MCF 10A (cell line): Measurements from ENCODE around the gene TARP.
"Not testable (repeated sequence)": the region's sequence is repeated elsewhere in the genome, so short reads cannot be mapped to it uniquely, and the experiment has no call there.

Experiments
- BruUV-seq: library from RNA; stranded (reverse); fragments of 400-500 nt; replicated peaks from 2 replicates; lab custom pipeline; 2021; lab: Mats Ljungman, UMichigan
- CTCF ChIA-PET: fragments of 300-600 bp; sonication (Branson Sonifier 250); formaldehyde crosslinking; extraction: SDS; loops from one replicate; lab custom pipeline; 2021; ENCODE audit warnings: antibody characterized with exemption, inconsistent platforms; lab: Yijun Ruan, JAX
- POLR2A ChIA-PET: fragments of 300-600, 350-650 bp; sonication (Branson Sonifier 250); formaldehyde crosslinking; extraction: SDS; loops from one replicate; lab custom pipeline; 2020; ENCODE audit warnings: antibody characterized with exemption, inconsistent platforms; lab: Yijun Ruan, JAX
- DNase-seq: peaks from one replicate; pipeline ENCODE4 v3.0.0-alpha.2; 2018; ENCODE audit not compliant: unreplicated experiment
- H3K27ac Mint-ChIP-seq: one replicate; pipeline ENCODE4 v1.8.0; 2022; ENCODE audit warnings: mild to moderate bottlenecking, low read depth, mixed read lengths; ENCODE audit not compliant: unreplicated experiment
- H3K27me3 Mint-ChIP-seq: one replicate; pipeline ENCODE4 v1.8.0; 2022; ENCODE audit warnings: mixed read lengths; ENCODE audit not compliant: insufficient read depth, unreplicated experiment
- H3K36me3 Mint-ChIP-seq: one replicate; pipeline ENCODE4 v1.8.0; 2022; ENCODE audit warnings: mild to moderate bottlenecking, moderate library complexity, mixed read lengths; ENCODE audit not compliant: insufficient read depth, unreplicated experiment
- H3K4me1 Mint-ChIP-seq: one replicate; pipeline ENCODE4 v1.8.0; 2022; ENCODE audit warnings: mixed read lengths; ENCODE audit not compliant: insufficient read depth, unreplicated experiment
- H3K4me3 Mint-ChIP-seq: one replicate; pipeline ENCODE4 v1.8.0; 2022; ENCODE audit warnings: mild to moderate bottlenecking, moderate library complexity, mixed read lengths; ENCODE audit not compliant: unreplicated experiment
- H3K9me3 Mint-ChIP-seq: one replicate; pipeline ENCODE4 v1.8.0; 2022; ENCODE audit warnings: mixed read lengths; ENCODE audit not compliant: unreplicated experiment
- intact Hi-C: fragments of 100-400 bp; cut with micrococcal nuclease; formaldehyde crosslinking; loops from 2 replicates; pipeline ENCODE4 v1.14.1; 2022
- TF ChIP-seq, protein P1 (sequence below): fragments of 200-600 bp; IDR thresholded peaks from one replicate; pipeline ENCODE4 v1.8.0; 2022; ENCODE audit warnings: antibody characterized with exemption, mild to moderate bottlenecking; ENCODE audit not compliant: unreplicated experiment

TARP gene

DNA sequence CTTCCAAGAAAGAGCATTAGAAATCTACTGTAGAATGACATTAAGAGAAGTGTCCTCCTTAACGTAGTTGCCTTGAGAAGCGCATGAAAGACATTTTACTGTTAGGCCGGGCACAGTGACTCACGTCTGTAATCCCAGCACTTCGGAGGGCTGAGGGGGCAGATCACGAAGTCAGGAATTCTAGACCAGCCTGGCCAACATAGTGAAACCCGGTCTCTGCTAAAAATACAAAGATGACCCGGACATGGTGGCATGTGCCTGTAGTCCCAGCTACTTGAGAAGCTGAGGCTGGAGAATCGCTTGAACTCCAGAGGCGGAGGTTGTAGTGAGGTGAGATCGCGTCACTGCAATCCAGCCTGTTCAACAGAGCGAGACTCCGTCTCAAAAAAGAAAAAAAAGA is 28.9 kb downstream of the TARP start:
- Mint-ChIP-seq H3K27ac (no peak overlapping the region), H3K36me3 (no peaks in the 10 kb centered on the region), H3K27me3 (peaks cover 74% of the 10 kb centered on the region), H3K9me3 (no peaks in the 10 kb centered on the region), H3K4me3 (no peak overlapping the region), H3K4me1 (no peaks in the 10 kb centered on the region)
- TF ChIP-seq, protein P1, sequence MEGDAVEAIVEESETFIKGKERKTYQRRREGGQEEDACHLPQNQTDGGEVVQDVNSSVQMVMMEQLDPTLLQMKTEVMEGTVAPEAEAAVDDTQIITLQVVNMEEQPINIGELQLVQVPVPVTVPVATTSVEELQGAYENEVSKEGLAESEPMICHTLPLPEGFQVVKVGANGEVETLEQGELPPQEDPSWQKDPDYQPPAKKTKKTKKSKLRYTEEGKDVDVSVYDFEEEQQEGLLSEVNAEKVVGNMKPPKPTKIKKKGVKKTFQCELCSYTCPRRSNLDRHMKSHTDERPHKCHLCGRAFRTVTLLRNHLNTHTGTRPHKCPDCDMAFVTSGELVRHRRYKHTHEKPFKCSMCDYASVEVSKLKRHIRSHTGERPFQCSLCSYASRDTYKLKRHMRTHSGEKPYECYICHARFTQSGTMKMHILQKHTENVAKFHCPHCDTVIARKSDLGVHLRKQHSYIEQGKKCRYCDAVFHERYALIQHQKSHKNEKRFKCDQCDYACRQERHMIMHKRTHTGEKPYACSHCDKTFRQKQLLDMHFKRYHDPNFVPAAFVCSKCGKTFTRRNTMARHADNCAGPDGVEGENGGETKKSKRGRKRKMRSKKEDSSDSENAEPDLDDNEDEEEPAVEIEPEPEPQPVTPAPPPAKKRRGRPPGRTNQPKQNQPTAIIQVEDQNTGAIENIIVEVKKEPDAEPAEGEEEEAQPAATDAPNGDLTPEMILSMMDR, result no peak
- POLR2A ChIA-PET, result no interaction called here
- no TSS peak for BruUV-seq
- intact Hi-C loops, result no loop called here
- CTCF ChIA-PET, result no interaction called here
- no peak for DNase-seq

DNA sequence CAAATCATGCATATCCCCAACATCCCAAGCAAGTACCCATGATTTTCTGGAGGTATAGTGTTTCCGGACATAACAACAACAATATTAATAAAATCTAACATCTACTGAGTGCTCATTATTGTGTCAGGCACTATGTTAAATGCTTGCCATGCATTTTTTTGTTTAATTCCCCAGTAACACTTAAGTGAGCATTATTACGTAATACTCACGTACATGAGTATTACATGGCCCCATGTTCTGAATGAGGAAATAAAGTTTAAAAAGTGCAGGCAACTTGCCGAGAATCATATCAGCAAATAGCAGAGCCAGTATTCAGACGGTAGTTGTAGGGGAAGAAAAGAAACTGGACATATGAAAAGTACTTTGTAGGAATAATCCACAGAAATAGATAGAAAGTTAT is 30.1 kb downstream of the TARP start:
- H3K27ac Mint-ChIP-seq, DNase-seq, H3K4me1 Mint-ChIP-seq, H3K4me3 Mint-ChIP-seq, H3K9me3 Mint-ChIP-seq, BruUV-seq, POLR2A ChIA-PET, intact Hi-C loops, H3K36me3 Mint-ChIP-seq: not testable (repeated sequence)
- peaks cover 64% of the 10 kb centered on the region for H3K27me3 Mint-ChIP-seq
- CTCF ChIA-PET, result interaction anchor here (0.6 to 0.7 kb wide), 2 partner anchors 79 to 137 kb away, joined by 3 to 5 read pairs; no protein-coding TSS in a partner anchor

DNA sequence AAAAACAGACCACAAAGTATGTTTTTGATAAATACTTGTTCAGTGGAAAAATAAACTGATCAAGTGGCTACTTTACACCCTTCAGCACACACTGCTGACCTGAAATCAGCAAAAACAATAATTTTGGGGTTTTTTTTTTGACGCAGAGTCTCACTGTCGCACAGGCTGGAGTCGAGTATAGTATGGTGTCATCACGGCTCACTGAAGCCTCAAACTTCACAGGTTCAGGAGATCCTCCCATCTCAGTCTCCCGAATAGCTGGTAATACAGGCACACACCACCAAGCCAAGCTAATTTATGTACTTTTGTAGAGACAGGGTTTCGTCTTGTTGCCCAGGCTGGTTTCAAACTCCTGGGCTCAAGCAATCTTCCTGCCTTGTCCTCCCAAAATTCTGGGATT is 30.6 kb downstream of the TARP start:
- peaks cover 58% of the 10 kb centered on the region for H3K27me3 Mint-ChIP-seq
- H3K4me1 Mint-ChIP-seq, result no peaks in the 10 kb centered on the region
- TF ChIP-seq, protein P1, result no peak
- H3K9me3 Mint-ChIP-seq, result no peaks in the 10 kb centered on the region
- ChIA-PET POLR2A (no interaction called here), CTCF (interaction anchor here (0.5 to 0.6 kb wide), 2 partner anchors 19 to 79 kb away, joined by 3 read pairs; no protein-coding TSS in a partner anchor)
- DNase-seq, result no peak
- no peaks in the 10 kb centered on the region for H3K36me3 Mint-ChIP-seq
- no peak overlapping the region for H3K4me3 Mint-ChIP-seq
- BruUV-seq, result no TSS peak
- no peak overlapping the region for H3K27ac Mint-ChIP-seq
- intact Hi-C loops, result no loop called here

DNA sequence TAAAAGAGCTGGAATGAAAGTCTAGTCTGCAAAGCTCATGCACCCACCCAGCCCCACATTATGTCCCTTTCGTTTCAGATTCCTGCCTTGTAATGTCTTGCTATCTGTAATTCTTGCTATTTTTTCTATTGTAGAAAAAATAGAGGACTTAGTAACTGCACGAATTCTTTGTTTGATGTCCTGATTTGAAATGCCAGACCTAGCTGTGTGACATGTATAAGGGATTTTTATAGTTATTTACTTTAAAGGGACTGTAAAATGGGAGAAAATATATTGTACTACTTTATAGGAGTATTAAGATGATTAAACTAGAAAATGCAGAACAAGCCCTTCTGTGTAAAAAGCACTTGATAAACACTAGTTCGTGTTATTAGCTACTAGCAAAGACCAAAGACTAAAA is 32.4 kb downstream of the TARP start:
- H3K4me3 Mint-ChIP-seq, result no peak overlapping the region
- POLR2A ChIA-PET, result no interaction called here
- H3K9me3 Mint-ChIP-seq, result no peaks in the 10 kb centered on the region
- DNase-seq, result no peak
- no peaks in the 10 kb centered on the region for H3K4me1 Mint-ChIP-seq
- BruUV-seq, result no TSS peak
- no peaks in the 10 kb centered on the region for H3K36me3 Mint-ChIP-seq
- CTCF ChIA-PET, result interaction anchor here (0.8 to 1.0 kb wide), 2 partner anchors 18 to 94 kb away, joined by 3 to 4 read pairs; no protein-coding TSS in a partner anchor
- H3K27me3 Mint-ChIP-seq, result peaks cover 41% of the 10 kb centered on the region
- intact Hi-C loops, result no loop called here
- no peak overlapping the region for H3K27ac Mint-ChIP-seq
- TF ChIP-seq, protein P1, result no peak

DNA sequence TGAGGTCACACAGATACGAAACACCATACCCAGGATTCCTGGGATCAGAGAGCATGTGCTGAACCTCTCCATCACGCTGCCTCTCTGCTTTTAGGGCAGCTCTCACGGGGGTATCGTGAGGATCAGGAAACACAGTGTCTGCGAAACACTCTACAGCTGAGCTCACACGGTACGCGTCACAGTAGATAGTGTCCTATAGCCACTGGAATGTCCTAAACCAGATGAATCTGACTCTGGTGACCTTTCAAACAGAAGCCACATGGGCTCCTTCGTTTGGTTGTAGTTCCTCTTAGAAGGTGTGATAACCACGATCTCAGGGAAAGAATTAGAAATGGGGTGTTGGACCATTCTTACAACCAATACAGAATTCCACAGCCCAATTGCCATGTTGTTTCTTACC is 34.3 kb downstream of the TARP start:
- POLR2A ChIA-PET, intact Hi-C loops, H3K27ac Mint-ChIP-seq, H3K4me3 Mint-ChIP-seq, BruUV-seq, H3K9me3 Mint-ChIP-seq, H3K36me3 Mint-ChIP-seq, DNase-seq, H3K4me1 Mint-ChIP-seq: not testable (repeated sequence)
- CTCF ChIA-PET, result interaction anchor here (1.7 kb wide), 1 partner anchor 23 kb away, joined by 9 read pairs; no protein-coding TSS in a partner anchor
- H3K27me3 Mint-ChIP-seq, result peaks cover 21% of the 10 kb centered on the region
